GM18517 (cell line): ENCODE measurements around the gene PRPF18.

Experiments
- ATAC-seq: cut with Tn5 transposase; IDR thresholded peaks from one replicate; pipeline ENCODE4 v1.9.1; 2021; ENCODE audit warnings: mild to moderate bottlenecking, moderate library complexity; ENCODE audit not compliant: unreplicated experiment

PRPF18 gene

DNA sequence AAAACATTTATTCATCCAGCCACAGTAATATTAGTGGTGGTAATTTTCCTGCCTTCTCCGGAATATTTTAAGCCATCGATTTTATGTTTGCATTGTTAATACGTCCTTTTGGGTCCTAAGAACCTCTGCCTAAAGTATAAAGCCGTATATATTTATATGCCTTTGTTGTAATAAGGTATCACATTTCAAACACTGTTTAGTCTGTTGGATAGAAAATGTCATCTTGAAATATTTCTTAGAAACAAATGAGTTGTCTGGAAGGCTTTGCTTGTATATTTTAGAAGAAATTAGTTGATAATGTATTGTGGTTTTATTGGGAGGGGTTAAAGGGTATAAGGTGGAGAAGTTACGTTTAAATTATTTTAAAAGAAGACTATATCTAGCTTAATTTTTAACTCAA lies 11.1 kb downstream of the PRPF18 start:
- ATAC-seq = no peak

DNA sequence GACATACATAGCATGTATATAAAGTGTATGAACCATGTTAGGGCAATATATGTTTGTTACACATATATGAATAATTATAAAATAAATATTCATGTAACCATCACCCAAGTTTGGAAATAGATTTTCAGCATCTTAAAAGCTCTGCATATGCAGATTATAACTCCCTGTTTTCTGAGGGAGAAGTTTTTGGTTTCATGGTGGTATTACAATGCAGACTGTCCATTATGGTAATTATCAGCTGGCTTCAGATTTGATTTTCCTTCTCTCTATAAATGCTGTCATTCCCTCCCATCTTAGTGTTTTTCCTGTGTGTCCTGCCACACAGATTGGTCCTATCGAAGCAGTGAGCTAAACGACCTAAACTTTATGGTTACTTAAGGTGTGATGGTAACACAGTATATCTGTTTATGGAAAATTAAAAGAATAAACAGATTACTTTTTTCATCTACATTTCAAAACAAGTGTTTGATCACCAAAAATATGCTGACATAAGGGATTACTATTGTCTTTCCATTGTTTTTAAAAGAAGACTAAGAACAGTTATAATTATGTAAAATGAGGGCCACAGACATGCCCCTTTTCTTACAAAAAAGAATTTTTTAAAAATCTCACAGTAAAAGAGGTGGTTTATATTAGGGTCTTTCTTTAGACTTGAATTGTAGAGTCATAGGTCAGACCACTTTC lies 17.7 kb downstream of the PRPF18 start:
- ATAC-seq = no peak

DNA sequence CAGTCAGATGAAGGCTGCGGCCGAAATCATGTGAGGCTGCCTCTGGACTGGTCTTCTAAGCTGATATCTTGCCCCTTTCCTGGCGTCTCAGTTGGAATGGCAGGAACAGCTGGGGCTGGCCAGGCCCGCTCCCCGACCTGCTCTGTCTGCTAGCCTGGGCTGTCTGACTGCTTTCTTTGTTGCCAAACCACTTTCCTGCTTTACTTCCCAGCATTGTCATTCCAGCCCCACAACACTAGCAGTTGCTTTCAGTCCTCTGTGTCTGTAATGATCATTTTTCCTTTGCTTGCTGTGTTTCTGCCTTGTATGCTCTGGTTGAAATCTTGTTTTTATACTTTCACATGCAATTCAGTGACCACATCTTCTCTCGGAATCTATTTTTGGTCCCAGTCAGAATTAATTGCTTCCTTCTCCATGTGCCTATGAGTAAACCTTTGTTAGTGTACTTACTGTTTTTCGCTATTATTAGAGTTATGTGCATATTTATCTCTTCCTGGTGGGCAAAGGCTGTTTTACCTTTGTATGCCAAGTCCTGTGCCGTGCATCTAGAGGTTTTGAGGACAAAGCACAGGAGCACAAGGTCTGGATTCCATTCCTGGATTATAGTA lies 21.6 kb downstream of the PRPF18 start:
- no peak for ATAC-seq

DNA sequence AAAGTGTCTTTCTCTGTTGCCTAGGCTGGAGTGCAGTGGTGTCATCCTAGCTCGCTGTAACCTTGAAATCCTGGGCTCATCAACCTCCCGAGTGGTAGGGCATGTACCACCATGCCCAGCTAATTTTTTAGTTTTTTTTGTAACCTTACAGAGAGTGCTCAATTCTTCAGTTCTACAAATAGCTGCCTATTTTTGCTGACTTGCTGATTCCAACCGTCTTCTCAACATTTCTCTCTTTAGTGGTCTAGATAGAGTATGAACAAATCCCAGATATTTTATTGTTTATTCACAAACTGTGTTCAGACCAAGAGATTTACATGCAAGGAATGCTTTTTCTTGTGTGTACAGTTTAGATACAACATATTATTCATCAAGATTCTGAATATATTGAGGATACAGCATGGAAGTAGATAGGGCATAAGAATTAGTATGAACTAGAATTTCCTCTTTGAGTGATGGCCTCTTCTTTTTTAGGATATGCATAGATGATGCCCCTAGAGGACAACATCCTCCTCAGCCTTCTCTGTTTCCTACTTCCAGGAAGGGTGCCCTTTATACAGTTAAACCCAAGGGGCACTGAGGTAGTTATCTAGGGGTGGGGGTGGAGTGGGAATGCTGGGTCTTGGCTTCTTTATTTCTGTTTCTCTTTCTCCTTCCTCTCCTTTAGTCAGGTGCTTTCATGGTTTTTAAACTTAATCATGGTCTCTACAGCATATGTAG lies 26.0 kb downstream of the PRPF18 start:
- no peak for ATAC-seq

GRCh38 chr10:13613519-13613918 lies 26.8 kb downstream of the PRPF18 start:
- no peak for ATAC-seq

DNA sequence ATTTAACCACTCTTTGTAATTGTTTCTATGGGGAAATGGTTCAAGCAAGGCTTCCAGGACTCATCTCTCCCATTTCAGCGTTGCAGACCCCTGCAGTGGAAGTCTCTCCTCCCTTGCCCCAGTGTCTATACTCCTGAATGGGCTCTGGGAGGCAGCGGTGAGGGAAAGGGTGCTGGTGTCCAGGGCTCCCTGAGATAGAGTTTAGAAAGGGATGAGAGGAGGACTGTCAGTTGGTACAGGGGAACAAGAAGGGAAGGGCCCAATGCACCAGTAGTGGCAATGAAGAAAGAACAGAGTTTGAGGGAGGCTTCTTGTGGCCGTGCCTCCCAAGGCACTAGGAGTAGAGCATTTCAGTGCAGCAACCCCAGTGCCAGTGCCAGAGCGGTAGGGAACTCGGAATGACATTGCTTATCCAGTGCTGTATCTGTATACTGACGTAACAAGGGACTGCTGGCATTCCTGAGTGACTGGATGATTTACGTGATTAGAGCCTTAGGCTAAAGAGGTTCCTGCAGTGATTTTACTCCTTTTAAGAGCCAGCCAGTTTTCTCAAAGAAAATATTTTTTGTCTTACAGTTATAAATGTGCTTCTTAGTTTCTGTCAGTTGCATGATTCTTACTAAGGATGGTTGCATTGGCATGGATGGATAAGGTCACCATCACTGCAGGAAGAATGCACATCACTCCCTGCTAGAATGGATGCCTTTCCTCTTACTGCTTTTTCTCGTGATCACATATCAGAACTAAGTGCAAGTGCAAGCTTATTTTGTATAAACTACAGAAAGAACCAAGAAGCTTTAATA lies 28.0 kb downstream of the PRPF18 start:
- no peak for ATAC-seq

GRCh38 chr10:13615650-13616300 lies 29.0 kb downstream of the PRPF18 start:
- ATAC-seq = no peak

DNA sequence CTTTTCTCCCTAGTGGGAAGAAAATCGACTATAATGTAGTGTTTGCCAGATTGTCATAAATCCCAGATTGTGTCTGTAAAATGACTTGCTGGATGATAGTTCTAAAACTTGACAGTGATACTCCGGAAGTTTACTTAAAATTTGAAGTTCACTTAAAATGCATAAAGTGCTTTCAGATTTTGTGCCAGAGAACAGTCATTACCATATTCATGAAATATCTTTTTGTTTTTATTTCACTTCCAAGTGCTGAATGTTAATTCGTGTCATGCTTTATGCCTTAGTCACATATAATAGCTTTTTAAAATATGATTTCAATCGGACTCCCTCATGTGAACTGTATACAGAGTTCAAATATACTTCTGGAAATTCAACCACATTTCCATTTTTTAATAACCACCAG lies 30.4 kb downstream of the PRPF18 start:
- no peak for ATAC-seq

- no peak for ATAC-seq
Measured at GRCh38 chr10:13621931-13622330, 35.2 kb downstream of the PRPF18 start.

DNA sequence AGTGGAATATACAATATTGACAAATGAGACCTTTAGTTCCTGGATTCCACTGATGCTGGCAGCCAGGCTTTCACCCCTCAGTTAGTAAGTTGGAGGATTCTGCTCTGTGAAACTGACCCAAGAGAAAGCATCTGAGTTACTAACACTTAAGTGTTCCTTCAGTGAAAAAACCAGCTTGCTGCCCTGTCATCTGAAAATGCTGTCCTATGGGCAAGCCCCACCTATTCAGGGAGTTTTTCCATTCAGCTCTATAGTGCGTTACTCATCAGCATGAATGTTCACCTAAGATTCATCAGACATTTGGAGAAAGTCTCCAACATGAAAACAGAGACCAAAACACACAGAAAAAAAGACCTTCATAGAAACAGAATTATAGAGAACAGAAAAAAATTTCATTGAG lies 37.9 kb downstream of the PRPF18 start:
- ATAC-seq = no peak

DNA sequence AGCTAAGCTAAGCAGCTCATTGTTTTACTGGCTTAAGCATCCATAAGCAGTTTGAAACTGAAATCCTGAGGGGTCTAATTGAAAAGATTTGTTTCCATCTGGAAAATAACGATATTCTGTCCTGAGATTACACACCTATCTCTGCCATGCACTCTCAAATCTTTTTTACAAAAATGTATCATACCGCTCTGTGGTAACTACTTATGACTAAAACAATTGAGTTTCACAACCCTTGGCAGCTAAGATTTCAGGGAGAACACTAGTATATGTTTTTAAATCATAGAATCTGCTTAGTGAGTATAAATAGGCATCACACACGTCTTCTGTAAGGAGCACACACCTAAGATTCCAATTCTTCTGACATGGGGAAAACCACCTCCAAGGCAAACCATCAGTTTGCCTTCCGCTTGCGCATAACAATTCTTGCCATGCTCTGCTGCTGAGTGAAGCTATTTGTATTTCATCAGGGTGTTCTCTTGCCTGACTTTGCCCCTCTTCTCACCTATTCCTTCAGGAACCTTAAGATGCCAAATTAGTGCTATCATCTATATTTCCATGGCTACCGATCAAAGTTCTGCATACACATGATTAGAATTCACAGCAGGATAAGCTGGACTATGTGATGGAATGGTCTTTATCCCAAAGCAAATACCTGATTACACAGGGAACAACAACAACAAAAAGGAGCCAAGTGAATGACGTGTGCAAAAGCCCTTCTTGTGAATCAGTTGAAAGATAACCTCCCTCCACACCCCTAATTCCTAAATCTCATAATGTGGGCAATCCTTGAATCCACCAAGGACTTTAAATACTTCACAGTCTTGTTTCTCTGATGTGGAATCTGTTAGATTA lies 40.9 kb downstream of the PRPF18 start:
- ATAC-seq = no peak

DNA sequence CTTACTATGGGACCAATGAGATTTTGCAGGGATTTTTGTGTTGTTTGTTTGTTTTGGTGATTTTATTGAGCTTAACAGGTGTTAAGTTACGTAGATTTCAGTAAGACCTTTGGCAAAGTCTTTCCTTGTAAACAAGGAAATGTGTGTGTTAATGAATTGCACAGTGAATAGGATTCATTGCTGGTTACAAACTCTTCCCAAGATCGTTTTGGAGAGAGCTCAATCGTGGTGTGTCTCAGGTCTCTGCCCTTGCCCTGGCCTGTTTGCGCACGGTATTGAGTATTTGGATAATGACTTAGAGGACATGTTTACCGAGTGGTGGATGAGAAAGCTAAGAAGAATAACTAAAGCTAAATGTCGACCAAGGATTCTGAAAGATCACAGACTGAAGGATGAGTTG lies 41.9 kb downstream of the PRPF18 start:
- no peak for ATAC-seq

DNA sequence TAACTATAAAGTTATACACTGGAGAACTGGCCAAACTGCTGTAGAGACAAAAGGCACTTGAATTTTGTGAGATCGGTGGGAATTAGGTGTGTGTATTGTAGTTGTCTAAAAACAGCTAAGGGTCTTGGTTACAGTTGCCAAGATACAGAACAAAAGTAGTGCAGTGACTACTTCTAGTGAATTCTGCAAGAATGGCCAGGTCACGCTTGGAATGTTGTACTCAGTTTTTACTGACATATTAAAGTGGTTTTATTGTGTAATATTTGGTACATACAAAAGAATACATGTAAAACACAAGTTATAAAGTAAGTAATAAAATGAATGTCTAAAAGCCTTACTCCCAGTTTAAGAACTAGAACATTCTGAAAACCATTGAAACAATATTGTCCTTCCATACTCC lies 42.4 kb downstream of the PRPF18 start:
- no peak for ATAC-seq

- no peak for ATAC-seq
Measured at GRCh38 chr10:13630231-13630630, 43.5 kb downstream of the PRPF18 start.

DNA sequence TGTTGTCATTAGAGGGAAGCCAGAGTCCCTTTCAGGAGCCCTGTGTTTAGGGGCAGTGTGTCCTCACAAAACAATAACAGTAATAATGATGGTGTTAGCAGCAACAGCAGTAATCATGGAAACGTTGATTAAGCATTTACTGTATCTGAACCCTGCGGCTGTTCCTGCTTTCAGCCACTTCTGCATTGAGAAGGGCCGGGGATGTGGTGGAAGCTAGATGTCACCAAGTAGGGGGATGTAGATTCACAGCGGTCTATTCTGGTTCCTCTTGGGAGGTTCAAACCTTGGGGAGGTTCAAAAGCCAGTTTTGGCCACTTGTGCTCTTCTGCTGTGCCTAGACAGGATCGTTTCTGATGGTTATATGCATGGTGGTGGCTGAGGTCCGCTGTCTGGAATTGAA lies 44.8 kb downstream of the PRPF18 start:
- ATAC-seq = no peak

- ATAC-seq = no peak
Measured at GRCh38 chr10:13632440-13632839, 45.7 kb downstream of the PRPF18 start.

GRCh38 chr10:13632884-13633440 lies 46.2 kb downstream of the PRPF18 start:
- no peak for ATAC-seq

DNA sequence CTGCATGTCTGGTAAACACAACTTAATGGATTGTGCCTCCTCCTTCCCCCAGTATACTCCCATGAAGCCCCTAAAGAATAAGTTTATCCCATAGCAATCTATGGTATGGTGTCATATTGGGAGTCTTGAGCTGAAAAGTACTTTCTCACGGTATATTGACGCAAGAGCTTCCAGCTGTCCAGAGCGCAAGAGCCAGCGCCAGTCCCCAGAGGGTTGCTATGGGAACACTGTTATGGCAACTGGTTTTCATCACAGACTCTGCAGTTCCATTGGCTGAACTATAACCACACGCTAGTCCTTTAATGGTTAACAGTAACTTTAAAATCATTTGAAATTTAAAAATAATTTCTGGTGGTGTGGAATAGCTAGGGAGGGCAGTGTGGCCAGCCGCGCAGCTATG lies 46.9 kb downstream of the PRPF18 start:
- ATAC-seq = no peak

DNA sequence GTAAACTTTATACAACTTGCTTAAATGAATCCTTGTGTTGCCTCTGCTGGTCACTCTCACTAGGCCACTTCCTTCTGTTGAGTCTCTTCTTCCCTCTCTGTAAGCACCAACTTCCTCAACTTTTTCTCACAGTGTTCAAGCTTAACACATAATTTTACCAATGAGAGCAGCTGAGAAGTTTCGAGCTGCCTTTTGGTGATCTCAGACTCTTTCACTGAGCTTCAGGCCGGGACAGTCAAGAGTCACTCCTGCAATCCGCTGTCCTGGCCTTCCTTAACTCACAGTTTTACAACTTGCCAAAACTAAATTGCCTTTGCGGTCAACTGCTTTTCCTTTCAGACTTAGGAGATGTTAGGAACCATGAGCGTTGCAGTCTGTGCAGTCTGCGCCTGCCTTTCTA lies 47.4 kb downstream of the PRPF18 start:
- no peak for ATAC-seq

- no peak for ATAC-seq
Measured at GRCh38 chr10:13636776-13637175, 50.0 kb downstream of the PRPF18 start.
